NCI-H1105 (cell line): ENCODE data around the gene TMPRSS7.
"Not testable (repeated sequence)": the region's sequence is repeated elsewhere in the genome, so short reads cannot be mapped to it uniquely, and the experiment has no call there.

ENCODE experiments used
- DNase-seq: peaks from one replicate; lab custom pipeline; 2025; lab: John Stamatoyannopoulos, UW

Gene TMPRSS7

GRCh38 chr3:112012205-112012992 is 22.1 kb upstream of the TMPRSS7 start:
- no peak for DNase-seq

GRCh38 chr3:112013058-112013783 is 21.3 kb upstream of the TMPRSS7 start:
- DNase-seq, result no peak

GRCh38 chr3:112013784-112014143 is 20.8 kb upstream of the TMPRSS7 start:
- no peak for DNase-seq

DNA sequence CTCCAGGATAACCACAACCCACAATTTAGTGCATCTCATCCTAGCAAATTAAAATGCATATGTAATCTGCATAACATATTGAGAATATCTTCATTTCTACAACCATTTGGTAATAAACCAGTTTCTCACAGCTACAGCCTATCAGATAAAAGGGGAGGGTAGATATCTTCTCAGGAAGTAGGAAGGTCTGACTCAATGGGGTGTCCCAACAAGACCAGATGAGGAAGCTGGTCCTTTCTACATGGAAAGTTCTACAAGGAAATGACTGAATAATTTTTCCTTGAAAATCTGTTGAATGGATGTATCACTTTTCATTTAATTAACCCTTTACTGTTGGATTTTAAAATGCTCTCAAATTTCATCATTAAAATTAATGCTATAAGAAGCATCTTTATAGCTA is 17.4 kb upstream of the TMPRSS7 start:
- DNase-seq, result no peak

DNA sequence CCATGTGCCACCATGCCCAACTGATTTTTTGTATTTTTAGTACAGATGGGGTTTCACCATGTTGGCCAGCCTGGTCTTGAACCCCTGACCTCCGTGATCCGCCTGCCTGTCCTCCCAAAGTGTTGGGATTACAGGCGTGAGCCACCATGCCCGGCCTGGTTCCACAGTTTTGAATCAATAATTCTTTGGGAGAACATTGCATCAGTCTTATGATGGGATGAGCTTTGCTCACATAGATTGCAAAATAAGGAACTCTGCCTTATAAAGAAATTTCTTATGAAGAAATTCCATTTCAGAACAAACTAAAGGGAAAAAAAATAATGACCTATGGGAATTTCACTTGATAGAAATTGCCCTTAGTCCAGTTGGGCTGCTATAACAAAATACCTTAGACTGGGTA is 15.8 kb upstream of the TMPRSS7 start:
- no peak for DNase-seq

DNA sequence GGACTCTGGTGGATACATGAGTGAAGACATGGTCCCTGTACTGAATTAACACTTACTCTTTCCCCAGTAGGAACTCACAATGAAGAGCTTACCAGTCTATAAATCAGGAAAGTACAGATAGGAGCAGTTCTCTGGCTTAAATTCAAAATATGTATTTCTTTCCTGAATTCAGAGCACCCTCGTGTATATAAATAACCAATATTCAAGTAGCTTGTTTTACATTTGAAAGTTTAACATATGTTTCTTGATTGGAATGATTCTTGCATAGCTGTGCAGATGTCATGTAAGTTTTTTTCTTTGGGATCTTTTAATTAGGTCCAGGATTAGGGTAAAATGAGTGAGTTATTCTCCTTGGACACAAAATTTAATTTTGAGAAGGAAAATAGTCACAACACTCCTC is 14.8 kb upstream of the TMPRSS7 start:
- DNase-seq, result no peak

GRCh38 chr3:112020674-112021085 is 13.9 kb upstream of the TMPRSS7 start:
- no peak for DNase-seq

DNA sequence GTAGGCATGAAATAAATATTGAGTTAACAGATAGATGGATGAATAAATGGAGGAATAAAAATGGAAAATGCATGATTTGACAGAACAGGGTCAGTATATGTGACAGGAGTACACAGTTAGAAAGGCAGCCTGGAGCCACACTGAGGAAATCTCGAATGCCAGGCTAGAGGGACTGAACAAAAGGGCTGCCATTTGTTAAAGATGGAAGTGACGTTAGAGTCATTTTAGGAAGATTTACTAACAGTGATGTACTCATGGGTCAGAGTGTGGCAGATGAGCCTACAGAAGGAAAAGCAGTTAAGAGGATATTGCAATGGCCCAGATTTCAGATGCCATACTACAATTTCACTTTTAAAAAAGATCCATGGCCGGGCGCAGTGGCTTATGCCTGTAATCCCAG is 7.4 kb upstream of the TMPRSS7 start:
- DNase-seq, result no peak

DNA sequence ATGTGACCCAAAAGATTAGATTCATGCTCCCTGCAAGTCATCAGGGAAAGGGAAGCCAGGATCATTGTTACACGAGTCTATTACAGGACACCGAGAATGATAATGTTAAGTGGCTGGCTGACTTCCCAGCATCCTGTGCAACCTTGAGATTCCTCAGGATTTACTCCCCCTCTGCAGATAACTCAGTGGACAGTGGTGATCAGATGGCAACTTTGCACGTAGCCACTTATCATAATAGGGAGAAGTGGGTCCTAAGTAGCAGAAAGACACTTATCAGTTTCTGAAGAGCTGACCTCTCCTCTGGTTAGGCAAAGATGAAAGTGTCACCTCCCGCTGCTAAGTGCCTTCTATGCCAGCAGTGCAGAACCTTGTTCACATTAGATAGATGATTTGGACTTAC is 6.7 kb upstream of the TMPRSS7 start:
- no peak for DNase-seq

DNA sequence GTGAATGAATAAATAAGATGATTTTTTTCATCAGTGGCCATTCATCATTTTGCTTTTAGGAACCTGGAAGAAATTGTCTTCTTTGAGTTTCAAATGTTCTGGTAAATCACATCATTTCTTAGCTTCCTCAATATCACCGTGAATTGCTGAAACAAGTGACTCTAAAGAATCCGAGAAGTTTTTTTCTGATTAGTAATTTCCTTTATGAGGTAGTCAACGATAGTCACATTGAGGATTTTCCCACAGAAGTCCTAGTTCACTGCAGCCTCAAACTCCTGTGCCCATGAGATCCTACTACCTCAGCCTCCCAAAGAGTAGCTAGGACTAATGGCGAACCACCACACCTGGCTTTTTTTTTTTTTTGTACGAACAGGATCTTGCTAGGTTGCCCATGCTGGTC is 3.6 kb upstream of the TMPRSS7 start:
- no peak for DNase-seq

DNA sequence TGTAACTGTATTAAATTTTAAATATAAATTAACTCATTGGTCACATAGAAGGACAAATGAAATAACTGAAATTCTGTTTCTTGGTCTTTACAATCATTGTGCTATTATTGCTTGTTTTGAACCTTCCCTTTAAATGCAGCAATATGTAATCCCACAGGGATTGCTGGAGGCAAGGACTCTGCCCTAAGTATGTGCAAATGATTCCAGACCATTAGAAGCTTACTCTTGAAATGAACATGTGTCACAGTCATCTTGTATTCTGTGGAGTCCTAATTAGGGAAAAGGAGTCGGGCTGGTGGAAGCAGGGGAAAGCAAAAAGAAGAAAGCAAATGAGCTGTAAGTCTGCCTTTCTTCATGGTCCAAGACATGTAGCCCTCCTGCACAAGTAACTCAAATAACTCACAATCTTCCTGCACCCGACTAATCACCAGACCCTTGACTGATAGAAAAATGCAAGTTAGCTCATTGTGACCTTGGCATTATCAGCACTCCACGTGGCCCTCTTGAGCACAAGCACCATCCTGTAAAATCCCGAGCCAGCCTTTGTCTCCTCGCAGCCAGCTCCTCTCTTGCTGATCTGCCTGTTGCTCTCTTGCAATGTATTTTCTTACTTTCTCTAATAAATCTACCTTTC is 2.3 kb upstream of the TMPRSS7 start:
- DNase-seq, result no peak

GRCh38 chr3:112035241-112035640 is 705 bp downstream of the TMPRSS7 start:
- DNase-seq, result no peak

DNA sequence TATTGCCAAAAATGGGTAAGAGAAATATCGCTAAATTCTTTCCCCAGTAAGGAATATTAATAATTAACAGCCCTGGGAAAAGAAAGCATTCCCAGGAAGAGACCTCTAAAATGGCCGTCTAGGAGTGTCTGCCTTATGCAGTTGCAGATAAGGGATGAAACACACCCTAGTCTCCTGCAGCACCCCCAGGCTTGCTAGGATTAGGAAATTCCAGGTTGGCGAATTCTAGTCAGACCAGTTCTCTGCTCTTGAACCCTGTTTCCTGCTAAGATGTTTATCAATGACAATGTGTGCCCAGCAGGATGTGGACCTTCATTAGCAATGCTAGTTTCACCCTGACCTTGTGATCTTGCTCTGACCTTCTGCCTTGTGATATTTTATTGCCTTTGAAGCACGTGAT is 2.7 kb downstream of the TMPRSS7 start:
- DNase-seq, result not testable (repeated sequence)

- no peak for DNase-seq
Observed at GRCh38 chr3:112038863-112039262, 4.3 kb downstream of the TMPRSS7 start.

DNA sequence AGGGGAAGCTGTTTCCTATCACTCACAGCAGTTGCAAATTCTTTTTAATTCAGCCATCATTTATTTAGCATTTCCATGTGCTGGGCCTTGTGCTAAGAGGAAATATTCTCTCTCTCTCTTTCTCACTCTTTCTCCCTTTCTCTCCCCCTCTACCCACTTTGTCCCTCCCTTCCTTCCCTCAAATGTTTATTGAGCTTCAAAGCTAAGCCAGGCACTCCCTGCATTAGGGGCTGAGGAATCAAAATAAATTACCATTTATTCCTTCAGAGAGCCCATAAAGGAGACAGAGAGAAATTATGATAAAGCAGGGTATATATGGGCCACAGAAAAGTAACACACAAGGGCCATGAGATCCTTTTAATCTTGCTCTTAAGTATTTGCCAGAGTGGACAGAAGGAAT is 6.8 kb downstream of the TMPRSS7 start:
- no peak for DNase-seq

- DNase-seq, result peak; percentile 96
Observed at GRCh38 chr3:112042842-112043280, 8.3 kb downstream of the TMPRSS7 start.

GRCh38 chr3:112043621-112044201 is 9.2 kb downstream of the TMPRSS7 start:
- peak; percentile 88 for DNase-seq

- no peak for DNase-seq
Observed at GRCh38 chr3:112046599-112046998, 12.1 kb downstream of the TMPRSS7 start.

DNA sequence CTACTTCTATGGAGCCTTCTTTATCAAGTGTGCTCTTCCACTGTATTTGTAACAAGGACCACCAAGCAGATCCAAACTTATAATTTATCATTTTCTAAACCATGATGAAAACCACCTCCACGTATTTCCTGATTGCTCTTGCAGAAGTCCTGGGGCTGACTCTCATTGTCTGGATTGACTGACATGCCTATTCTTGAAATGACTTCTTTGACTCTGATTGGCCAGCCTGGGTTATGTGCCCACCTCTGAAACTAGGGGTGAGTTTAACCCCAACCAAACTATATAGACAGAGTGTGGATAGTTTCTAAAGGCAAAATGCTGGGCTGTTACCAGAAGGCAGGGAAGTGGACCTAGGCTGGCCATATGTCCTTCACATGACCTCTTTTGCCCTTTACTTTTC is 12.7 kb downstream of the TMPRSS7 start:
- DNase-seq, result no peak

DNA sequence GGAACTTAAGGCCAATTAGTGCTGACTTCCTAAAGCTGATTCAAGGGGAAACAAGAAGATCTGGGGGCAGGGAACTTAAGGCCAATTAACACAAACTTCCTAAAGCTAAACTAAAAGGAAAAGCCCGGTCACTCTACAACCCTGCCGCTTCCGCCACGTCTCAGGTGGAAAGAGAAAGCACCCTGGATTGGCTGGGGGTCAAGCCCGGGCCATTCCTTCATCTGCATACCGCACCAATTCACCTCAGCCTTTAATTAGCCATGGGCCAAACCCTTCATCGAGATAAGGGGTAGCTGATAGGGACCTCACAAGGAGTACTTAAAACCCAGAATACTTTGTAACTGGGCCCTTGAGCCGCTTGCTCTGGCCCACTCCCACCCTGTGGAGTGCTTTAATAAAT is 14.4 kb downstream of the TMPRSS7 start:
- no peak for DNase-seq

GRCh38 chr3:112053229-112053628 is 18.7 kb downstream of the TMPRSS7 start:
- no peak for DNase-seq

GRCh38 chr3:112056451-112056929 is 22.0 kb downstream of the TMPRSS7 start:
- no peak for DNase-seq

DNA sequence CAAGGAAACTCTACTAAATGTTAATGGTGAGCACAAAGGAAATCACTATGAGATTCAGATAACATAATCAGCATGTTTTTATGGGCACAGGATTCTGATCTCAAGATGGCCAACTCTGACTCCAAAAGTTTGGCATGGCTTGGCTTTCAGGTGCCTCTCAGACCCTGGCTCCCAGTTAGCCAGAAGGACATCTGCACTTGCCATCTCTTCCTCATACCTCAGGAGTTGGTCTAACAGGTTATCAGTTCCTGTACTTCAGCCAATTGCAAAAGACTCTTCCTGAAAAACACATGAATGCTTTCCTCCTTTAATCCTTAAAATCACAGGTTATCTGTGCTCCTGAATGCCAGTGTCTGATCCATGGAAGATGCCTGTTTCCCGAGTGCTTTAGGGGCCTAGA is 25.0 kb downstream of the TMPRSS7 start:
- DNase-seq, result no peak
